Urothelium cell line (cell line): ENCODE data around the gene KCNJ4.

ENCODE experiments used
- DNase-seq: peaks from one replicate; pipeline ENCODE4 v3.0.0; 2011; ENCODE audit warnings: low spot score, mixed read lengths
- FAIRE-seq: peaks from 2 replicates; lab custom pipeline; 2011; peaks lifted over from hg19 to GRCh38; lab: Jason Lieb, UNC

The KCNJ4 gene

DNA sequence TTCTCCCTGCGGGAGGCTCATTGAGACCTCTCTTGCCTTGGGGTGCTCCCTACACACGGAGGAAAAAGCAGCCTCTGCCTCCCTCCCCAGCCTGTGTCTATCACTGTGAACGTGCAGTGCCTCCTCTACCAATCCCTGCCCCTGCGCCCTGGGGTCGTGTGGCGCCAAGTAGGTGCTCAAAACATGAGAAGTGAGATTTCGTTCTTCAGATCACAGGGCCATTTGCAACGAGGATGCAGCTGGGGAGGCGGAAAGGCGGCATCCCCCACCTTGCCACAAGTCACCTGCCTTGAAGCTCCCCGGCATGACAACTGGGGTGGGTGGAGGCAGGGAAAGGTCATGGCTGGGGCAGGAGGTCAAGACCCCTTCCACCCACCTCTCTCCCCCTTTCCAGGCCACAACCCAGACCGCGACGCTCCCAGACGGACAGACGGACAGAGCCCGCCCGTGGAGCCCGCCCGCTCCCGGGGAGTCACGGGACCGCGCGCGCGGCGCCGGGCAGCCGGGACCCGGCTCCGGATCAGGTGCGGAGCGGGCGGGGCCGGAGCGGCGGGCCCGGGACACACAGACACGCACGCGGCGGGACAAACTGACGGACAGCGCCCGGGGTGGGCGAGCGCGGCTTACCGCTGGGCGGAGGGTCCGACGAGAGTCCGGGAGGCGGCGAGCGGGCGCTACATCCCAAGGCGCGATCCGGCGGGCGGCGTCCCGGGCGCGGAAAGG, 485 bp downstream of the KCNJ4 start:
- no peak for DNase-seq
- peak; percentile 13 for FAIRE-seq

DNA sequence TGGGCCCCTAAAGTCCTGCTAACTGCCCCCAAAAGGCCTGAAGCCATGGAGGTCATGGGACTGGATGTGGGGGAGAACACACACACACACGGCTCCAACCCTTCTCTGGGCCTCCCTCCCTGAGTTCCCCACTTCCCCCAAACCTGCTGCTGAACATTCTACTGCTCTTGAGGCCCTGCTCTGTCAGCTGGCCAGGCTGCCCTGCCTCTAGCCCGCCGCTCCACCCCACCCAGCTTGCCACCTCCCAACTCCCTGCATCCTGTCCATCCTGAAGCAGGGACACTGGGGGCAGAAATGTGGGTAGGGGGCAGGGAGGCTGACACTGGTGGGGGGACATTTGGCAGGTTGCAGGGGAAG, 1.0 kb downstream of the KCNJ4 start:
- DNase-seq (no peak), FAIRE-seq (no peak)

DNA sequence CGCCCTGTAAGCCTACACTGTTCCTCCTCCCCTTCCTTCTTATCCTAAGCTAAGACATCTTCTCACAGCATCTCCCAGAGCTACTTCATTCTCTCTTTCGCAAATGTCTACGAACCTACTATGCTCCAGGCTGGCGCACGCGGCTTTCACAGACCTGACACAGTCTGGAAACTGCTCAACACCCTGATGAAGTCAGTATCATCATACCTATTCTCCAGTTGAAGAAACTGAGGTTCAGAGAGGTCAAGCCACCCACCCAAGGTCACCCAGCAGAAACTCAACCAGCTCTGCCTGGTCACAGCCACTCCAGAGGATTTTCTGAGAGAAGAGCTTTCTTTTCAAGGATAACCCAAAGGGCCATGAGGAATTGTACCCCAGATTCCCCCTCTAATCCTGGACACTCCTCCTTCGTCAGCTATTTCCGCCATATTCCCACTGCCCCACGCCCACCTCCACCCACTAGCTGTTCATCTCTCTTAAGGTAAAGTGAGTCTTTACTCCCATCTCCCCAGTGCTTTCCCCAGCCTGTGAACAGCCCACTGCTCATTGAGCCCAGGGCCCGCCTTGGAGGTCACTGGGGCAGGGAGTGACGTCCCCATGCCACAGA, 1.8 kb downstream of the KCNJ4 start:
- FAIRE-seq (peak; percentile 74), DNase-seq (no peak)

DNA sequence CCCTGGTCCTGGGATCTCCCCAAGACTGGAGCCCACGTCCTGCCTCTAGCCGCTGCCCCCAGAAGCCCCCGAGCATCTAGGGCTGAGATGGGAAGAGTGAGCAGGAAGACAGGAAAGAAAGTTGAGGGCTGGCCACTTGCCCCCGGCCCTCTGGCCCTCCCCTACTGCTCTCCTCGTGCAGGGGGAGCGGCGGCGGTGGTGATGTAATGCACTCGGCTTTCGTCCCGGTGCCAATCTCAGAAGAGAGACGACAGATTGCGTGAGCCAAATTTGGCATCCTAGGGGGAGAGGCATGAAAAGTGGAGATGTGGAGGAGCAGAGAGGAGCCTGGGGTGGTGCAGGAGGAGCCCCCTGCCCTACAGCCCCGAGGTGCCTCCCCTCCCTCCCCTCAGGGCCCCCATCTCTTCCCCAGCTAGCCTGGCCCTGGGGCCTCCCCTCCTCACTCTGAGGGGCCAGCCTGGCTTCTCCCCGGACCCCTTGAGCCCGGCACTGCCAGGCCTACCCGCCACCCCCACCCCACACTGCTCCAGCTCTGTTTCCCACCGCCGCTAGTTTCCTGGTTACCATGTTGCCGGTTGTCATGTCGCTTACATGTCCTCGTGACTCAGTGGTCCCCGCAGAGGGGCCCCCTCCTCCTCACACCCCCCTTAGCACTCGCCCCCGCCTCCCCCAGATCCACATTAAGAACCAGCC, 2.5 kb downstream of the KCNJ4 start:
- FAIRE-seq: no peak
- DNase-seq: no peak

DNA sequence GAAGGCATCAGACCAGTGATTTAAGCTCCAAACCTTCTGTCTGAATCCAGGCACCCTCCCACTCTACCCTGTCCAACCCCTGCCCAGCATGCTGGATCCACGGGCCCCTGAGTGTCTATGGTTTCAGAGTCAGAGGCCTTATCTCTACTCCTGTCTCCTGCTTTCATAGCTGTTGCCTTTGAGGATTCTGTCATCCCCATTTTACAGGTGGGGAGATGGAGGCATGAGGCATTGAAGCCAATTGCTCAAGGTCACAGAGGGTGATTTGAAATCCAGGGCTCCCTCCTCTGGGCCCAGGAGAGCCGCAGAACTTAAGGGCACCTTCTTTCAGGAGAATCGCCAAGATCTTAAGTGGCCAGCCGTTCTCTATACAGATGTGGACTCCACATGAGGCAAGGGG, 3.1 kb downstream of the KCNJ4 start:
- no peak for FAIRE-seq
- no peak for DNase-seq

DNA sequence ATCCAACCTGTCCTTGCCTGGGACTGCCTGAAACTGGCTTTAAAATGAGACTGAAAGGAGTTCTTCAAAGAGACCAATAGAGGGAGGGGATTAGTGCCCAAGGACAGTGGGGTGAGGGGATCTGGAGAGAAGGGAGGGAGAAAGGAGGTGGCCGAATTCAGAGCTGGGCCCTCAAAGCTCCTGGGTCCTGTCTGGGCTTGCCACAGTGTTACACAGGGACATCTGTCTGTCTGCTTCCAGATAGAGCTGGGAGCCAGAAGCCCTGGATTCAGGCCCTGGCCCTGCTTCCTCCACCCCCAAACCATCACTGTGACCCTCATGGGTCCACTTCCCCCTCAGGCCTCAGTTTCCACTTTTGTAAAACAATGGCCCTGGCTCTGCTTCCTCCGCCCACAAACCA, 3.6 kb downstream of the KCNJ4 start:
- no peak for DNase-seq

DNA sequence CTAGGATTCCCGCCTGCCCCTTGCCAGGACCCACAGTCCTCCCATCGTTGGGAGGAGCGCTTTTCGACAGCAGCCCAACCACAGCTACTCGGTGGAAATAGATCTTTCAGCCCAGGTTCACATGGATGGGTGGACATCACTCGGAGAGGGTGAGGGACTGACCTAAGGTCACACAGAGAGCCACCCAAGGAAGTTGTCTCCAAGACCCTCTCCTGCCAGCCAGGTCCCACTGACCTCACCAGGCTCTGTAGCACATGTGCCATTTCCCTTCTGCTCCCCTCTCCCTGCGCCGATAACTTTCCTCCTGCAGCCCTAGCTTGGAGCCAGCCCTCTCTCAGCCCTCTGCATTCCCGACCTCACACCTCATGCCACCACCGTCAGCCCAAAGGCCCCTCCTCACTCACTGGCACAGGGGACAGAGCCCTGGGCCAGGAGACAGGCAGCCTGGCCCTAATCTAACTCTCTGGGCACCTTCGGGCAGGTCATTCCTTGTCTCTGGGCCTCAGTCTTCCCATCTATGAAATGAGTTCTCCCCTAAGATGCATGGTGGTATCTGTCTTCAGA, 4.7 kb downstream of the KCNJ4 start:
- FAIRE-seq: no peak
- DNase-seq: no peak

More for the DNA sequence above, 3.6 kb downstream of the KCNJ4 start:
- FAIRE-seq: no peak

DNA sequence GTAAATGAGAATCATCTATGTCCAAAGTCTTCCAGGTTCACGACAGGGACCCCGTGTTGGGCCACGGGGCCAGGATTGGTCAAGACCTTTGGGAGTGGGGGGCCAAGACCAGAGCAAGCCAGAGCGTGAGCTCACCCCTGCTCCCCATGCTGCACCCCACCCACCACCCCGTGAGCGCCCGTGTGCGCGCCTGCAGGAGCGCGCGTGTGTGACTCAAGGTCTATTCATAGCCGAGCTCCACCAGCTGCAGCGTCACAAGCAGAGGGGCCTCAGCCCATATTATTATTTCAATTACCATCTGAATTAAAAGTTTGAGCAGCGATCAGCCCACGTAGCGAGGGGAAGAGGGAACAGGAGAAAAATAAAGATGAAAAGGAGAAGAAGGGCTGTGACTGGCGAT, 5.2 kb downstream of the KCNJ4 start:
- FAIRE-seq: no peak
- DNase-seq: no peak

DNA sequence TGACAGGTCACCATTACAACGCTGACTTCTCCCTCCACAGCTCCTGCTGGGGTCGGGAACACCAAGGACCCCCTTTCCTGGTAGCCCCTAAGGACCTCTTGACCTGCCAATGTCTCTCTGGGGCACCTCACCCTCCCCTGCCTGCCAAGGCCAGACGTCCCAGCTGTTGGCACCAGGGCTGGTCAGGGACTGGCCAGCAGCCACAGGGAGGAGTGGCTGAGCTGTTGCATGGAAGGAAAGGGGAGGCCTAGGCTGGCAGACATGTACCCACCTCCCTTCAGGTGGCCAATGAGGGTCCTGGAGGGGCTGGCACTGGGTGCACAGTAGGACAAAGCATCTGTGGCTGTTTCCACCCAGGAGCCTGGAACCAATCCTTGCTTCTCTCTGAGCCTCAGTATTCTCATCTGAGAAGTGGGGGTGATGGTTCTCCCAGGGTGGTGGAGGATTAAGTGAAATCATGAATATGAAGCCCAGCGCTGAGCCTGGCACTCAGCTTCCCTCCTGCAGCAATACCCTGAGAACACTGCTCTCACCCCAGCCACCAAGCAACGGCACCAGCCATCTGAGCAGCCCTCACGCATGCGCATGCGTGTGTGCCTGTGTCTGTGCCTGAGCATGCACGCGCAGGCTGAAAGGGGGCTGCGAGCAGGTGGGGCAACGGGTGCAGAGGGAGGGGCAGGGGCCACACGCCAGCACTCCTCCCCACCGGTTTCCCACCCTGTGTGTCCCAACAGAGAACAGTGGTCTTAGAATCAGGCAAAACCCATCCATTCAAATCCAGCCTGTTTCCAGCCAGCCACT, 5.9 kb downstream of the KCNJ4 start:
- DNase-seq (no peak), FAIRE-seq (peak; percentile 56)

DNA sequence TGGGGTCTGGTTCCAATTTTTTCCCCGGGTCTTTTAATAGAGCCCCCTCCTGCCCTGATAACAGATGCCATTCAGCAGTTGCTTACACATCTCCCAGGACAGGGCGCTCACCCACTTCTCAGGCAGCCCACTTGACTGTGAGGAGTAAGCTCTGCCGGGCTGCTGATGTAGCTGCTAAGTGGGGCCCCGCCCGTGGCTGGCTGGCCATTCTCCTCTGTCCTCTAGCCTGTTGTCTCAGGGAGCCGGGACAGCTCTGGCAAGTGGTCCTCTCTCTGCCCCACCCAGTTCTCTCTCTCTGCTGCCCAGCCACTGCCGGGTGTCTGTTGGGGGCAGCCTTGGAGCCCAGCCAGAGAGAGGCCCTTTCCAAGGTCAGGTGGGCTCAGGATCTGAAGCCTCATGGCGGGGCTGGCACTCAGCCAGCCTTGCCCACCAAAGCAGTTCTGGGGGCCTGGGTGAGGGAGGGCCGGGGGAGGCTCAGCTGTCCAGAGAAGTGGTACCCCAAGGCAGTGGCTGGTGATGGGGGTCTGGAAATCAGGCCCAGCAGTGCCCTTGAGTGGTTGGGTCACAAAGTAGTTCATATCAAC, 8.9 kb downstream of the KCNJ4 start:
- no peak for FAIRE-seq

DNA sequence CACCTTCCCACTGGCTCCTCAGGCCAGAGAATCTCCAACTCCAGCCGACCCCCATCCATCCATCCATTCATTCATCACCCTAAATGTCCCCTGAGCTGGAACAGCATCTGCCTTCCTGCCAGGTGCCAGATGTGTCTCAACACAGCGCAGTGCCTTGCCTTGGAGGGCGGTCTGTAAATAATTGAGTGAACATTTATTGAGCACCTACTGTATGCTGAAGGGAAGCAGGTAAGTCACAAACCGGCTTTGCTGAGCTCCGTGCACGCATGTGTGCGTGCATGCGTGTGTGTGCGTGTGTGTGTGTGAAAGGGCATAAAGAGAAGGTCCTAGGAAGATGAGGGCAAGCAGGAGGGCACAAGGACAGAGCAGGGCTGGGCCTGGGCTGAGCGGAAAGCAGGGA, 10.2 kb downstream of the KCNJ4 start:
- FAIRE-seq (peak; percentile 89), DNase-seq (no peak)

More for the DNA sequence above, 8.9 kb downstream of the KCNJ4 start:
- DNase-seq: no peak

DNA sequence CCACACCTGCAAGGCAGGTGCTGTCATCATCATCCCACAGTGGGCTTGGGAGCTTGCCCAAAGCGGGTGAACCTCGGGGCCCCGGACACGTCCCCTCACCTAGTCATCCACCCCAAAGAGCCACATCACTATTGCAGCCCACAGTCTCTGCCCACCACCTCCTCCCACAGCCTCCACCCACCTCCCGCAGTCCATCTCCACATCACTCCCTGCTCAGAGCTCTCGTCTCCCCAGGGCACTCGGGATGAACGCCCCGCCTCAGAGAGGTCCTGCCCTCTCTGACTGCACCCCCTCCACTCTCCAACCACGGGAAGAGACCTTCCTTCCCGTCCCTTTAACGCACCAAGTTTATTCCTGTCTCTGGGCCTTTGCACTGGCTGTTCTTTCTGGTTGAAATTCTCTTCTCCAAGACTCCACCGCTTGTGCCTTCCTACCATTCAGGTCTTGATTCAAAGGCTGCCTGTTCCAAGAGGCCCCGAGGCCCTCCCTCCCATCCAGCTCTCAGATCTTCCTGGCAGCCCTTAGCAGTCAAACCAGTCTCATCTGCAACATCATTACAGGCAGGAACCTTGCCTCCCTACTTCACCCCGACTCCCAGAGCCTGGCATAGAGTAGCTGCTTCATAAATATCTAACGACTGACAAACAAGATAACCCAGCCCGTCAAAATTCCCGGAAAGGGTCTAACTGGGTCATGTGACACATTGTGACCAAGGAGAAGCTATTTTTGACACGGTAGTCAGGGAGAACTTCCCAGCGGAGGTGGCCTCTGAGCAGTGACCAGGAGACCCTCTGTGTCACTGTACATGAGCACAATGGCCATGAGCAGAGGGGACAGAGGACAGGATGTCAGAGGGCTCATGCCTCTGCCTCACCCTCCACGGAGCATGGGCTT, 11.1 kb downstream of the KCNJ4 start:
- DNase-seq: no peak
- peak; percentile 20 for FAIRE-seq

DNA sequence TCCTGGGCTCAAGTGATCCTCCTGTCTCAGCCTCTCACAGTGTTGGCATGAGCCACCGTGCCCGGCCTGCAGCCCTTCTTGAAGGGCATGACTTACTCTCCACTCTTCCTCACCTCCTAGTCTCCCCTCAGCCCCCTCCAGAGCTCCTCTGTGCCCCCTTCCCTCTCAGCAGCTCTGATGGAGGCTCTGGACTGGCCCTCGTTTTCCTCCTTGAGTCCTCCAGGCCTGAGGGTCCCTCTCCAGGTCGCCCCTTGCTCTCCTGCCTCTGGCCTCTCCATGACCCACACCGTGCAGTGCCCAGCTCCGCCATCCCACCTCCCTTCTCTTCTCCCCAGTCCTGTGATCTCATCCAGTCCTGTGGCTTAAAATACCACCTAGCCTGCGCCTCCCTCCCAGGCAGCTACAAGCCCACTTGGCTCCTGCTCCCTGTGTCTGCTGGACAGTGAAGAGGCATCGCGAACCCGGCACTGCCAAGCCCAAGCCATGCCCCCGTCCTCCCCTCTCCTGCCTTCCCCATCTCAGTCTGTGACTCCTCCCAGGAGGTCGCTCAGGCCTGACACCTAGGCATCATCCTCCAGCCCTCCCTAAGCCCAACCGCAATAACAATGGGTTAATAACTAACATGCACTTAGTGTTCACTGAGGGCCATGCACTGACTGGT, 11.9 kb downstream of the KCNJ4 start:
- peak; percentile 84 for FAIRE-seq
- DNase-seq: no peak

DNA sequence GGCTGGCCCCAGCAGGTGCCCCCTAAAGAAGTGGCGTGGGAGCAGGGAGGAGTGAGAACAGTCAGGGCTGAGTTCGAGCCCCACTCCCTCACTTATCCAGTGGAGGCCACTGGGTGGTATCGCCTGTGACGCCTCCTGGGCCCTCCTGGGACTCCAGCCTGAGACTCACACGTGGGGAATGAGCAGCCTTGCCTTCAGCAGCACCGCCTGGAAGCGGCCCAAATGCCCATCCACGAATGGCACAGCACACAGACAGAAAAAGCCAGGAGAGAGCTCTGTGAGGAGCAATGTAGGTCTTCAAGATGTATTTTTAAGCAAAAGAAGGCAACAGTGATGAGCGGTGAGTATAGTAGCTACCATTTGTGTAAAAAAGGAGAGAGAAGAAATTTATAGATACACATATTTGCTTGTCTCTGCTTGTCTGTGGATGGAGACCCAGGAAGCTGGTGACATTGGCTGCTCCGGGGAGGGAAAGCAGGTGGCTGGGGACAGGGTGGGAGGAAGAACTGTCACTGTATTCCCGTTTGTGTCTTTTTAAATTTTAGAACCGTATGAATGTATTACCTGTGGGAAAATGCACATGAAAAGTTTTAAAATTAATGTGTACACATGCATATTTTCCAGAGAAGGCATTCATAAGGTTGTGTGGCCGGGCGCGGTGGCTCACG, 13.2 kb downstream of the KCNJ4 start:
- FAIRE-seq (no peak), DNase-seq (no peak)

DNA sequence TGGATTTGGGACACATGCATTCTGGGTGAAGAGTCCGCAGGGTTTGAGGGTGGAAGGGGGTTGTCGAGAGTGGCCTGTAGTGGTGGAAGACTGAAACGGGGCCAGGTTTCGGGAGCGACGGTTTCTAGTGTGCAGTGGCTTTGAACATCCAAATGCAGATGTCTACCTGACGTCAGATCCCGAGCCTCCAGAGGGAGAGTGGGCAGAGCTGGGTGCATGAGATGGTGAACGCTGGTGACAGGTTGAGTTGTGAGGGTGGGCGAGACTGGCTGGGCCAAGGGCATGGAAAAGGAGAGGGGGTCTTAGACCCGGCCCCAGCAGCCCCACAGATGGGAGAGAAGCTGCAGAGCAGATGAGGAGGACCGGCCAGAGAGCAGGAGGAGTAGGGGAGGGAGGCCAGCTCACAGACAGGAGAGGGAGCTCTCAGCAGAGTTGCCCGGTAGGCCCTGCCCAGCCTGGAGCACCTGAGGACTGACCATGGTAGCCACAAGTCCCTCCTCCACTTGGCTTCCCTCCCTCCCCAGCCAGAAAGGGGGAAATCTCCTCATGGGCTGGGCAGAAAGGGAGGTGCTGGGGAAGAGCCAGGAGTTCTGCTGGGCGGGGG, 14.2 kb downstream of the KCNJ4 start:
- FAIRE-seq (no peak), DNase-seq (no peak)

DNA sequence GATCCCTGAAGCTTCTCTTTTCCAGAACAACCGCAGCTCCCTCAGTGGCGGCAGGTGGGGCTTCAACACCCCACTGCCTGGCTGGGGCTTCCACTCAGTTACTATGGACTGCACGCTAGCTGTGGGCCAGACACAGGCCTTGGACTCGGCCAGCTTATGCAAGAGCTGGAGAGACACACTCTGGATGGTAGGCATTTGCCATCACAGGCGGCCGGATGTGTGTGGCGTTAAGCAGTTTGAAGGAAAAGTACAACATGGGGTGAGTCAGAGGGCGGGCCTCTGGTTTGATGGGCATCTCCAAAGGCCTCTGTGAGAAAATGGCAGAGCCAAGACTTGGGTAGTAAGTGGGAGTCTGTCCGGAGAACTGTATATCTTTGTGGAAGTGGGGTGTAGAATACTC, 17.6 kb downstream of the KCNJ4 start:
- DNase-seq: no peak
- no peak for FAIRE-seq

DNA sequence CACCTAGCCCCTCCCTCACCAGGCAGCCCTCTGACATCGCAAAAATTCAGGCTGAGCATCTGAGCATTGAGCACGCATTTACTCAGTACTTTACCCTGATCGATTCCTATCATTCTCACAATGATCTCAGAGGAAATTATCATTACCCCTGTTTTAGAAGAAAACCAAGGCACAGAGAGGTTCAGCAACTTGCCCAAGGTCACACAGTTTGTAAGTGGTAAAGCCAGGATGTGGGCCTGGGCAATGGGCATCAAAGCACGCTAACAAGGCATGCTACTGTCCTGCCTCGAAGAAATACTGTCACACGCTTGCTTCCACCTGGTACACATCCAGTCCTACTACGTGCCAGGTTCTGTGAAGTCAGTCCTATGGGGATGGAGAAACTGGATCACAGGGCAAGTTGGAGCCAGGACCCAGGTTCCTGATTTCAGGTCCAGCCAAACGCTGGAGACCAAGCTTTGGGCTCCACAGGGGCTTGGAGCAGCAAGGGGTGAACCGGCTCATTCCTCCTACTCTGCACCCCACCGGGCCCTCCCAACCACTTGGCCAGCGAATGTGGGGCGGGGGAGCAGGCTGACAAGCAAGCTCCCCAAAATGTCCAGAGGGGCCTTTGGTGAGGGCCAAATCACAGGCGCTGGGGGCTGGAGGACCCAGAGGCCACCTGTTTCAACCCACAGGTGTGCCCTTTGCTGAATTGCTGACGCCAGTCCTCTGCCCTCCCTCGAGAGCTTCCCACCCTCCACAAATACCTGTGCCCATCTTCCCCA, 18.2 kb downstream of the KCNJ4 start:
- FAIRE-seq: no peak
- no peak for DNase-seq

DNA sequence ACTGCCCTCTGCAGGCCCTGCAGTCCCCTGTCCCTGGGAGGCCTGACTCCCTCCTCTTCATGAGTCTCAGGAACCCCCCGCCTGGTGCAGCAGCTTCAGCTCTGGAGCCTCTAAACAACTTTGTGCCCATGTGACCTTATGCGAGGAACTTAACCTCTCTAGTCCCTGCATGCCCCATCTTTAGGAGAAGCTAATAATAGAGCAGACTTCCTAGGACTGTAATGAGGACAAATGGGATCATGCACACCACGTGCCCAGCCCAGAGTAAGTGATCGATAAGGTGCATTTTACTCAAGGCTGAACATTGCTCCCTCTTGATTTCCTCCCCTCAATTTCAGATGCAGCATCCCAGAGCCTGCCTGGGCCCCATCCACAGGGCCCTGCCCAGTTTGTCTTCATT, 19.0 kb downstream of the KCNJ4 start:
- FAIRE-seq (peak; percentile 50), DNase-seq (no peak)
